ENCODE data around the gene NRGN.

DNA sequence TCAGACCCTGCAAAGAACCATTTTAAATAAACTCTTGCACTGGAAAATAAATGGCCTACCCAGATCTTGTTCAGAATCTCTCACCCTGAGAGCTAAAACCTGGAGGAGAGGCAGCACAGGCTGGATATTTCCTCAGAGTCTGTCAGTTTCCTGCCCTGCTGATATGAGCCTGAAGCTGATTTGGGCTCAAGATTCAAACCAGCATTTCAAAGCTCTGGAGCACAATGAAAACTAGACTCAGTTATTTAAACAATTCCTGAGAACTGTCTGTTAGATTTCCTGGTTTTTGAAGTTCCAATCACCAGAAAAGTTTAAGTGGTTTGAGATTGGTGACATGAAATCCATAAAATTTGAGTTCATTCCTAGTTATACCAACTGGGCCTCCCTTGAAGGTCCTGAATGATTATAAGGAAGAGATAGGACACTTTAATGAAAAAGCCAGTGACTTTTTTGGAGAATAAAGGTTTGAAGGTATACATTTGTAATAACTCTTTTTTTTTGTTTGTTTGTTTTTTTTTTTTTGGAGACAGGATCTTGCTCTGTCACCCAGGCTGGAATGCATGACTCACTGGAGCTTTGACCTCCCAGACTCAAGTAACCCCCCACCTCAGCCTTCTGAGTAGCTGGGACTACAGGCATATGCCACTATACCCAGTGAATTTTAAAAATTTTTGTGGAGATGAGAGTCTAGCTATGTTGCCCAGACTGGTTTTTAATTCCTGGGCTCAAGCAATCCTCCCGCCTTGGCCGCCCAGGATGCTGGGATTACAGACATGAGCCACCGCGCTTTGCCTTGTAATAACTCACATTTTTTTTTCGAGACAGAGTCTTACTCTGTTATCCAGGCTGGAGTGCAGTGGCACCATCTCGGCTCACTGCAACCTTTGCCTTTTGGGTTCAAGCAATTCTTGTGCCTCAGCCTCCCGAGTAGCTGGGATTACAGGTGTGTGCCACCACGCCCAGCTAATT, 30.3 kb downstream of the NRGN start:
- TF ChIP-seq, protein P1, sequence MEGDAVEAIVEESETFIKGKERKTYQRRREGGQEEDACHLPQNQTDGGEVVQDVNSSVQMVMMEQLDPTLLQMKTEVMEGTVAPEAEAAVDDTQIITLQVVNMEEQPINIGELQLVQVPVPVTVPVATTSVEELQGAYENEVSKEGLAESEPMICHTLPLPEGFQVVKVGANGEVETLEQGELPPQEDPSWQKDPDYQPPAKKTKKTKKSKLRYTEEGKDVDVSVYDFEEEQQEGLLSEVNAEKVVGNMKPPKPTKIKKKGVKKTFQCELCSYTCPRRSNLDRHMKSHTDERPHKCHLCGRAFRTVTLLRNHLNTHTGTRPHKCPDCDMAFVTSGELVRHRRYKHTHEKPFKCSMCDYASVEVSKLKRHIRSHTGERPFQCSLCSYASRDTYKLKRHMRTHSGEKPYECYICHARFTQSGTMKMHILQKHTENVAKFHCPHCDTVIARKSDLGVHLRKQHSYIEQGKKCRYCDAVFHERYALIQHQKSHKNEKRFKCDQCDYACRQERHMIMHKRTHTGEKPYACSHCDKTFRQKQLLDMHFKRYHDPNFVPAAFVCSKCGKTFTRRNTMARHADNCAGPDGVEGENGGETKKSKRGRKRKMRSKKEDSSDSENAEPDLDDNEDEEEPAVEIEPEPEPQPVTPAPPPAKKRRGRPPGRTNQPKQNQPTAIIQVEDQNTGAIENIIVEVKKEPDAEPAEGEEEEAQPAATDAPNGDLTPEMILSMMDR (conservative IDR thresholded peaks at IDR 0.05): no peak
- TF ChIP-seq ZFX (IDR thresholded peaks at IDR 0.05): no peak

Measured in C4-2B (cell line).